ENCODE data around the gene C4BPA.

The C4BPA gene

GRCh38 chr1:207056673-207057072 is 47.4 kb upstream of the C4BPA start:
- no peak overlapping the region for H3K27ac ChIP-seq (ENCODE audit: extremely low read depth, low read depth, low read length)
- no peaks in the 10 kb centered on the region for H3K4me1 ChIP-seq (ENCODE audit: control insufficient read depth, insufficient read depth, low read length)
- ChIA-PET CTCF (interaction anchor here (0.7 to 1.0 kb wide), 2 partner anchors 26 to 331 kb away, joined by 4 read pairs; no protein-coding TSS in a partner anchor), POLR2A (no interaction called here)
- H3K36me3 ChIP-seq (ENCODE audit: control insufficient read depth in 2 of 2, insufficient read depth in 1 of 2, low read length in 2 of 2), result peaks cover 0 to 3% of the 10 kb centered on the region in 2 experiments; a peak in 1 of 3 replicates
- H3K9me3 ChIP-seq (ENCODE audit: control insufficient read depth, insufficient read depth, low read depth, low read length), result no peaks in the 10 kb centered on the region
- H3K4me3 ChIP-seq (ENCODE audit: low read depth, low read length), result no peak overlapping the region
- TF ChIP-seq ZNF416 (tag by site-specific recombination; IDR thresholded peaks at IDR 0.05) (no peak), ZNF521 (tag by site-specific recombination; IDR thresholded peaks at IDR 0.05) (no peak), ZBTB20 (tag by site-specific recombination; IDR thresholded peaks at IDR 0.05) (no peak), ZNF350 (tag by site-specific recombination; IDR thresholded peaks at IDR 0.05) (no peak), ZNF677 (tag by site-specific recombination; IDR thresholded peaks at IDR 0.05) (no peak)

GRCh38 chr1:207058252-207058651 is 45.8 kb upstream of the C4BPA start:
- ChIA-PET CTCF (interaction anchor here (0.9 kb wide), 1 partner anchor 53 kb away, joined by 3 read pairs; no protein-coding TSS in a partner anchor), POLR2A (no interaction called here)
- Histone ChIP-seq H3K27ac (ENCODE audit: extremely low read depth, low read depth, low read length) (no peak overlapping the region), H3K4me3 (ENCODE audit: low read depth, low read length) (no peak overlapping the region), H3K9me3 (ENCODE audit: control insufficient read depth, insufficient read depth, low read depth, low read length) (no peaks in the 10 kb centered on the region), H3K36me3 (ENCODE audit: control insufficient read depth in 2 of 2, insufficient read depth in 1 of 2, low read length in 2 of 2) (peaks cover 0 to 19% of the 10 kb centered on the region in 2 experiments; a peak in 1 of 3 replicates), H3K4me1 (ENCODE audit: control insufficient read depth, insufficient read depth, low read length) (no peaks in the 10 kb centered on the region)
- no peak for TF ChIP-seq ZBTB21 (tag by site-specific recombination; IDR thresholded peaks at IDR 0.05)
- TF ChIP-seq SCRT2 (tag by site-specific recombination; IDR thresholded peaks at IDR 0.05), result no peak
- TF ChIP-seq ZNF221 (tag by site-specific recombination; IDR thresholded peaks at IDR 0.05; ENCODE audit: borderline replicate concordance), result no peak
- no peak for TF ChIP-seq ZSCAN5A (tag by site-specific recombination; IDR thresholded peaks at IDR 0.05)
- TF ChIP-seq ZNF416 (tag by site-specific recombination; IDR thresholded peaks at IDR 0.05), result no peak
- TF ChIP-seq ZNF692 (tag by site-specific recombination; IDR thresholded peaks at IDR 0.05), result no peak
- TF ChIP-seq ZNF843 (tag by site-specific recombination; IDR thresholded peaks at IDR 0.05), result no peak
- TF ChIP-seq ZNF121 (tag by site-specific recombination; IDR thresholded peaks at IDR 0.05), result no peak
- no peak for TF ChIP-seq ZSCAN16 (tag by site-specific recombination; IDR thresholded peaks at IDR 0.05)
- no peak for TF ChIP-seq ZNF621 (tag by site-specific recombination; IDR thresholded peaks at IDR 0.05)
- TF ChIP-seq ZNF664 (tag by site-specific recombination; IDR thresholded peaks at IDR 0.05), result no peak
- no peak for TF ChIP-seq ZNF48 (tag by site-specific recombination; IDR thresholded peaks at IDR 0.05)
- TF ChIP-seq CTCF (tag by site-specific recombination; IDR thresholded peaks at IDR 0.05), result no peak
- TF ChIP-seq ZBTB6 (tag by site-specific recombination; IDR thresholded peaks at IDR 0.05), result no peak
- no peak for TF ChIP-seq YY1 (tag by site-specific recombination; IDR thresholded peaks at IDR 0.05)
- TF ChIP-seq ZFP37 (tag by site-specific recombination; IDR thresholded peaks at IDR 0.05), result no peak
- no peak for TF ChIP-seq ZNF16 (tag by site-specific recombination; IDR thresholded peaks at IDR 0.05; ENCODE audit: low read depth)

Data from HEK293 (cell line).